Measurements from ENCODE around the gene OTUB2.

Gene OTUB2

GRCh38 chr14:94001501-94002396, 24.4 kb upstream of the OTUB2 start:
- Mint-ChIP-seq H3K36me3 (ENCODE audit: low read depth) (no peaks in the 10 kb centered on the region), H3K9me3 (no peaks in the 10 kb centered on the region), H3K4me1 (ENCODE audit: low read depth) (peaks cover 33% of the 10 kb centered on the region), H3K27ac (peak overlapping the region; percentile 56), H3K27me3 (no peaks in the 10 kb centered on the region), H3K4me3 (no peak overlapping the region)
- peak; percentile 79 for DNase-seq

GRCh38 chr14:94003397-94003796, 22.7 kb upstream of the OTUB2 start:
- DNase-seq = no peak
- no peak overlapping the region for H3K27ac Mint-ChIP-seq
- H3K36me3 Mint-ChIP-seq (ENCODE audit: low read depth) = no peaks in the 10 kb centered on the region
- no peak overlapping the region for H3K4me3 Mint-ChIP-seq
- peaks cover 26% of the 10 kb centered on the region for H3K4me1 Mint-ChIP-seq (ENCODE audit: low read depth)
- no peaks in the 10 kb centered on the region for H3K9me3 Mint-ChIP-seq
- no peaks in the 10 kb centered on the region for H3K27me3 Mint-ChIP-seq

GRCh38 chr14:94004015-94004414, 22.1 kb upstream of the OTUB2 start:
- Mint-ChIP-seq H3K36me3 (ENCODE audit: low read depth) (no peaks in the 10 kb centered on the region), H3K9me3 (no peaks in the 10 kb centered on the region), H3K27me3 (no peaks in the 10 kb centered on the region), H3K27ac (no peak overlapping the region), H3K4me3 (no peak overlapping the region), H3K4me1 (ENCODE audit: low read depth) (peaks cover 29% of the 10 kb centered on the region)
- no peak for DNase-seq

GRCh38 chr14:94005324-94006073, 20.6 kb upstream of the OTUB2 start:
- Mint-ChIP-seq H3K27ac (no peak overlapping the region), H3K27me3 (no peaks in the 10 kb centered on the region), H3K4me1 (ENCODE audit: low read depth) (peaks cover 35% of the 10 kb centered on the region), H3K9me3 (no peaks in the 10 kb centered on the region), H3K36me3 (ENCODE audit: low read depth) (no peaks in the 10 kb centered on the region), H3K4me3 (no peak overlapping the region)
- no peak for DNase-seq

- Mint-ChIP-seq H3K4me3 (no peak overlapping the region), H3K27me3 (no peaks in the 10 kb centered on the region), H3K4me1 (ENCODE audit: low read depth) (peaks cover 42% of the 10 kb centered on the region), H3K9me3 (no peaks in the 10 kb centered on the region), H3K27ac (peak overlapping the region; percentile 8), H3K36me3 (ENCODE audit: low read depth) (no peaks in the 10 kb centered on the region)
- no peak for DNase-seq
Measured at GRCh38 chr14:94008234-94008633, 17.9 kb upstream of the OTUB2 start.

- no peak for DNase-seq
- Mint-ChIP-seq H3K27ac (peak overlapping the region; percentile 8), H3K36me3 (ENCODE audit: low read depth) (no peaks in the 10 kb centered on the region), H3K27me3 (no peaks in the 10 kb centered on the region), H3K4me3 (no peak overlapping the region), H3K4me1 (ENCODE audit: low read depth) (peaks cover 42% of the 10 kb centered on the region), H3K9me3 (no peaks in the 10 kb centered on the region)
Measured at GRCh38 chr14:94009767-94010166, 16.4 kb upstream of the OTUB2 start.

GRCh38 chr14:94010625-94011024, 15.5 kb upstream of the OTUB2 start:
- no peak overlapping the region for H3K4me3 Mint-ChIP-seq
- H3K9me3 Mint-ChIP-seq = no peaks in the 10 kb centered on the region
- no peak overlapping the region for H3K27ac Mint-ChIP-seq
- no peak for DNase-seq
- no peaks in the 10 kb centered on the region for H3K36me3 Mint-ChIP-seq (ENCODE audit: low read depth)
- H3K27me3 Mint-ChIP-seq = no peaks in the 10 kb centered on the region
- peaks cover 42% of the 10 kb centered on the region for H3K4me1 Mint-ChIP-seq (ENCODE audit: low read depth)

- H3K36me3 Mint-ChIP-seq (ENCODE audit: low read depth) = no peaks in the 10 kb centered on the region
- no peak for DNase-seq
- peaks cover 42% of the 10 kb centered on the region for H3K4me1 Mint-ChIP-seq (ENCODE audit: low read depth)
- H3K4me3 Mint-ChIP-seq = no peak overlapping the region
- H3K27me3 Mint-ChIP-seq = no peaks in the 10 kb centered on the region
- no peaks in the 10 kb centered on the region for H3K9me3 Mint-ChIP-seq
- peak overlapping the region; percentile 26 for H3K27ac Mint-ChIP-seq
Measured at GRCh38 chr14:94011795-94012194, 14.3 kb upstream of the OTUB2 start.

- H3K4me3 Mint-ChIP-seq = no peak overlapping the region
Measured at GRCh38 chr14:94014382-94014781, 11.8 kb upstream of the OTUB2 start.

GRCh38 chr14:94015223-94015622, 10.9 kb upstream of the OTUB2 start:
- DNase-seq = no peak
- Mint-ChIP-seq H3K4me3 (no peak overlapping the region), H3K27me3 (no peaks in the 10 kb centered on the region), H3K36me3 (ENCODE audit: low read depth) (no peaks in the 10 kb centered on the region), H3K9me3 (no peaks in the 10 kb centered on the region), H3K4me1 (ENCODE audit: low read depth) (peaks cover 20% of the 10 kb centered on the region), H3K27ac (no peak overlapping the region)

More at GRCh38 chr14:94014382-94014781, 11.8 kb upstream of the OTUB2 start:
- Mint-ChIP-seq H3K27ac (no peak overlapping the region), H3K36me3 (ENCODE audit: low read depth) (no peaks in the 10 kb centered on the region), H3K4me1 (ENCODE audit: low read depth) (peaks cover 27% of the 10 kb centered on the region), H3K27me3 (no peaks in the 10 kb centered on the region), H3K9me3 (no peaks in the 10 kb centered on the region)
- DNase-seq = no peak

- peaks cover 21% of the 10 kb centered on the region for H3K4me1 Mint-ChIP-seq (ENCODE audit: low read depth)
- H3K9me3 Mint-ChIP-seq = no peaks in the 10 kb centered on the region
- no peaks in the 10 kb centered on the region for H3K36me3 Mint-ChIP-seq (ENCODE audit: low read depth)
- DNase-seq = no peak
- H3K27me3 Mint-ChIP-seq = no peaks in the 10 kb centered on the region
- H3K27ac Mint-ChIP-seq = no peak overlapping the region
- no peak overlapping the region for H3K4me3 Mint-ChIP-seq
Measured at GRCh38 chr14:94016446-94016976, 9.6 kb upstream of the OTUB2 start.

- no peaks in the 10 kb centered on the region for H3K27me3 Mint-ChIP-seq
- no peak overlapping the region for H3K27ac Mint-ChIP-seq
- no peaks in the 10 kb centered on the region for H3K36me3 Mint-ChIP-seq (ENCODE audit: low read depth)
- H3K9me3 Mint-ChIP-seq = no peaks in the 10 kb centered on the region
- DNase-seq = no peak
- peaks cover 30% of the 10 kb centered on the region for H3K4me1 Mint-ChIP-seq (ENCODE audit: low read depth)
- H3K4me3 Mint-ChIP-seq = no peak overlapping the region
Measured at GRCh38 chr14:94018308-94018707, 7.8 kb upstream of the OTUB2 start.

GRCh38 chr14:94019329-94019728, 6.8 kb upstream of the OTUB2 start:
- no peak for DNase-seq
- Mint-ChIP-seq H3K9me3 (no peaks in the 10 kb centered on the region), H3K36me3 (ENCODE audit: low read depth) (no peaks in the 10 kb centered on the region), H3K4me1 (ENCODE audit: low read depth) (peaks cover 31% of the 10 kb centered on the region), H3K27me3 (no peaks in the 10 kb centered on the region), H3K27ac (no peak overlapping the region), H3K4me3 (no peak overlapping the region)

- Mint-ChIP-seq H3K4me1 (ENCODE audit: low read depth) (peaks cover 31% of the 10 kb centered on the region), H3K4me3 (no peak overlapping the region), H3K27me3 (no peaks in the 10 kb centered on the region), H3K36me3 (ENCODE audit: low read depth) (no peaks in the 10 kb centered on the region), H3K9me3 (no peaks in the 10 kb centered on the region), H3K27ac (no peak overlapping the region)
- no peak for DNase-seq
Measured at GRCh38 chr14:94020267-94020666, 5.9 kb upstream of the OTUB2 start.

GRCh38 chr14:94021001-94021400, 5.1 kb upstream of the OTUB2 start:
- H3K9me3 Mint-ChIP-seq = no peaks in the 10 kb centered on the region
- H3K36me3 Mint-ChIP-seq (ENCODE audit: low read depth) = no peaks in the 10 kb centered on the region
- DNase-seq = no peak
- peaks cover 35% of the 10 kb centered on the region for H3K4me1 Mint-ChIP-seq (ENCODE audit: low read depth)
- peak overlapping the region; percentile 82 for H3K27ac Mint-ChIP-seq
- no peak overlapping the region for H3K4me3 Mint-ChIP-seq
- no peaks in the 10 kb centered on the region for H3K27me3 Mint-ChIP-seq
